Measurements from ENCODE around the gene SLC35E2B. TPM values are rescaled to one million over a fixed set of nuclear protein-coding genes. Genes with fewer than 3 reads are reported as not detected.
"Not testable (repeated sequence)": the region's sequence is repeated elsewhere in the genome, so short reads cannot be mapped to it uniquely, and the experiment has no call there.

The SLC35E2B gene
- 10 to 100 TPM; 21.9 to 25.6 TPM for total RNA-seq

DNA sequence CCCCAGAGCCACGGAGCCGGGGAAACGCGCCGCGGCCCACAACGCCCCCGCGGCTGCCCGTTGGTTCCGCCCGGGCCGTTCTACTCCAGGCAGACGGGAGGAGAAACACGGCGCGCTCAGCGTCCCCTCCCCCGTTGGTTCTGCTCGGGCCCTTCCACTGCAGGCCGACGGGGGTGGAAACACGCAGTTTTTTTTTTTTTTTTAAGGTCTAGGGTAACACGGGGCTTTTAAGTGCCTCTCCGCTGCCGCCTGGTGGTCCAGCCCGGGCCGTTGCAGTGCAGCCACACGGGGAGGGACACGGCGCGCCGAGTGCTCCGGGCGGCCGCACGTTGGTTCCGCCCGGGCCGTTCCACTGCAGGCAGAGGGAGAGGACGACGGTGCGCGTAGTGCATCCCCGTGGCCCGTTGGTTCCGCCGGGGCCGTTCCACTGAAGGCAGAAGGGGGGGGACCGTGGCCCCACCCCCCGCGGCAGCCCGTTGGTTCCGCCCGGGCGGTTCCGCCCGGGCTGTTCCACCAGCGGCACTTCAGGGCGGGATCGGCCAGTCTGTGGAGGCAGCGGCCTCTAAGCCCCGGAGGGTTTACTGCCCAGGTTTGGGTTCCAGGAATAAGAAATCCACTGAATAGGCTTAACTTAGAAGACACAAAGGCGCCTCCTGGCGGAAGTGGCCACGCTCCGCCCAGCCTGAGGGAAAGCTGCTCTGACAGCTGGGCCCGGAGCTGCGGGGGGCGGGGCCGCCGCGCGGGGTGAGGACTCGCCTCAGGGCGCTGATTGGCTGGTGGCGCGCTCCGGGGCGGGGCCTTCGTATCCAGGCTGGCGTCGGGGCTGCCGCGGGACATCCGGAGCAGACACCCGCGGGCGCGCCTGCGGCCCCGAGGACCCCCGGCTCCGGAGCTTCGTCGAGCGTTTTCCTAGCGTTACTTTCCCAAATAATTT is at the start of gene SLC35E2B:
TSS of gene SLC35E2B (minus strand) at position 82 of the 934 bp plus-strand sequence. CDS start 16,096 bp downstream, outside the sequence.
- H3K4me1 Mint-ChIP-seq (ENCODE audit: low read depth), result peaks cover 14% of the 10 kb centered on the region
- intact Hi-C loops (cut with micrococcal nuclease); H3K9me3 Mint-ChIP-seq; CTCF ChIA-PET; H3K36me3 Mint-ChIP-seq (ENCODE audit: low read depth); H3K27me3 Mint-ChIP-seq (ENCODE audit: low read depth): not testable (repeated sequence)
- DNase-seq, result peak; percentile 95
- H3K4me3 Mint-ChIP-seq, result peak within 1 kb of the TSS; percentile 75
- H3K27ac Mint-ChIP-seq, result peak within 1 kb of the TSS; percentile 94

DNA sequence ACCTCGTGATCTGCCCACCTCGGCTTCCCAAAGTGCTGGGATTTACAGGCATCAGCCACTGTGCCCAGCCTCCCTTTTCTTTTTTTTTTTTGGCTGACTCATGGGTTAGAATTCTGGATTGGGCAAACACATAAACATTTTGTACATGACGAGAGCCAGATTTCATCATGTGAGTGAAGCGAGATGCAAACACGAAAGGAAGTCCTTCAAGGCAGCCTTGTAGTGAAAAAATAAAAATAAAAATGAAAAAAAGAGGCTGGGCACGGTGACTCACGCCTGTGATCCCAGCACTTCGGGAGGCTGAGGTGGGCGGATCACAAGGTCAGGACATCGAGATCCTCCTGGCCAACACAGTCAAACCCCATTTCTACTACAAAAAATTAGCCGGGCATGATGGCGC is 48.4 kb upstream of the SLC35E2B start:
- intact Hi-C loops (cut with micrococcal nuclease); H3K27ac Mint-ChIP-seq; CTCF ChIA-PET: not testable (repeated sequence)

DNA sequence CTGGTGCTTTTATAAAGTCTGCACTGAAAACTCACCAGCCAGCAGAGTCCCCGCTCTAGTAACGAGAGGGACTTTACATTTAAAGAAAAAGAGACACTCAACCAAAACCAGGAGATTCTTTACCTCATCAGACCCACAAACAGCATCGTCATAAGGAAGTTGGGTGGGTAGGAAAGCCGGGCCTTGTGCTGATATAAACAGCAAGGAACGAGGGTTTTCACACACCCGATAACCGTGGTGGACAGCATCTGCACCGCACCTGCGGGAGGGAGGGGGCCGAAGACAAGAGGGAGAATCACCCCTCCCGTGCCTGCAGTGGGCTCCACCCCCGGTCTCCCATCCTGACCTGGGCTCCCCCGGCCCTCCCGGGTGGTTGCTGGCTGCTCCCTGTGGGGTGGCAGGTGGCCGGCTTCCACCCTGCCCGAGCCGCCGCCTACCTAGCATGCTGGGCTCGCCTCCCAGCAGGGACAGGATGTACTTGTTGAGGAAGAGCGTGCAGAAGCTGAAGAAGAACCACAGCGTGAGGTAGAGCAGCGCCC is 46.3 kb upstream of the SLC35E2B start:
- intact Hi-C loops (cut with micrococcal nuclease); H3K4me1 Mint-ChIP-seq (ENCODE audit: low read depth); CTCF ChIA-PET; H3K27ac Mint-ChIP-seq; H3K27me3 Mint-ChIP-seq (ENCODE audit: low read depth); H3K36me3 Mint-ChIP-seq (ENCODE audit: low read depth); H3K9me3 Mint-ChIP-seq; DNase-seq; H3K4me3 Mint-ChIP-seq: not testable (repeated sequence)

More for the DNA sequence above, 48.4 kb upstream of the SLC35E2B start:
- DNase-seq; H3K4me3 Mint-ChIP-seq; H3K27me3 Mint-ChIP-seq (ENCODE audit: low read depth); H3K9me3 Mint-ChIP-seq; H3K36me3 Mint-ChIP-seq (ENCODE audit: low read depth); H3K4me1 Mint-ChIP-seq (ENCODE audit: low read depth): not testable (repeated sequence)

DNA sequence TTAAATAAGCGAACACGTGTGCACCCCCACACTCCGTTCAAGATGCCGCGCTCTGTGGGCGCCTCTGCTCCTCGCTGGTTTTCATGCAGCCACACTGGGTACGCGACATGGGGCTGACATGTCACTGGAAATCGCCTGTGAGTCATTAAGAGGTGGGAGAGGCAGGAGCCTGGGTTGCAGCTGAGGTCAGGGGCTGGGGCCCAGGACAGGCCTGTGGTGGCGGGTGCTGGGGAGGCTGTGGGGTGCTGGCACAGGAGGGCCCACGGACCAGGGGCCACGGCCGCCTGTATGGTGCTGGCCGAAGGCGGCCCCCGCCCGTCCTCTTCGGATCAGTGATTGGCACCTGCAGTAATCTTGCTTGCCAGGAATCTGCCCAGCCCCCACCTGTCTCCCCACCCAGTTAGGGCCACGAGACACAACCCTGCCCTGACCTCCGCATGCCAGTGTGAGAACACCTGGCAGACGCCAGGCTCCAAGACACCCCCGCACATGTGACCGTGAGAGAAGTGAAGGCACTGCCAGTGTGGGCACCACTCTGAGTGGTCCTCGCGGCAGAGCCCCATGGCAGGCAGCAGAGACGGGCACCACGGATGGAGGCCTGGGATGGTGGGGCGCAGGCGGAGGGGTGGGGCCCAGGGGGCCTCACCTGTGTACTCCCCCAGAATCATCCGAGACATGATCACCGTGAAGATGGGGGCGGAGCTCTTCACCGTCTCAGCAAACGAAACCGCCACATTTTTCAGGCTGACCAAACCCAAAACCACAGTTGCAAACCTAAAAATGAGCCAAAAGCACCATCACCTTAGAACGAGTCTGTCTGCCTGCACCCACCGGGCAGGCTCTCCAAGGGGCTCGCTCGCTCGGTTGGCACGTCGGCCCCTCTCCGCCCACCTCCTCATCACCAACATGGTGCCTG is 45.3 kb upstream of the SLC35E2B start:
- not testable (repeated sequence) for H3K4me1 Mint-ChIP-seq (ENCODE audit: low read depth)

DNA sequence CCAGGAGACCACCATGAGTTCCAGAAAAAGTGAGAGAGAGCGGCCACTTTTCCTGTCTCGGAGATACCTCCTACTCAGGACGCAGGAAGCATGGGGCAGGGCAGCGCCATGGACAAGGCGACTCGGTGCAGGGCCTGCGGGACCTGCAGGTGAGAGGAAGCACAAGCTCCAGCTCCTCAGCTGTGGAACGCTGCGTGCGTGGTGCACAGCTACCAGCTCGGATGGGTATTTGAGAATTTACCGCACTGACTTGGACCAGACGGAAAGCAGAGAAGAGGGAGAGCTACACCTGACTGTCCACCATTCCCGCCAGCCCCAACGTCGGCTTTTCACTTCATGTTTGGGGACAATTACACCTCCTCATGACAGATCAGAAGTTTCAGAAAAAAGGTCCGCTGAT is 39.8 kb upstream of the SLC35E2B start:
- Mint-ChIP-seq H3K4me3 (no peak overlapping the region), H3K36me3 (ENCODE audit: low read depth) (peaks cover 9% of the 10 kb centered on the region), H3K9me3 (no peaks in the 10 kb centered on the region), H3K27me3 (ENCODE audit: low read depth) (no peaks in the 10 kb centered on the region), H3K27ac (no peak overlapping the region), H3K4me1 (ENCODE audit: low read depth) (peaks cover 9% of the 10 kb centered on the region)
- DNase-seq, result no peak
- intact Hi-C loops (cut with micrococcal nuclease), result no loop called here
- CTCF ChIA-PET, result no interaction called here

More for the DNA sequence above, 45.3 kb upstream of the SLC35E2B start:
- H3K27ac Mint-ChIP-seq, result peak overlapping the region; percentile 61
- H3K4me3 Mint-ChIP-seq; intact Hi-C loops (cut with micrococcal nuclease); DNase-seq; H3K9me3 Mint-ChIP-seq; H3K36me3 Mint-ChIP-seq (ENCODE audit: low read depth); CTCF ChIA-PET; H3K27me3 Mint-ChIP-seq (ENCODE audit: low read depth): not testable (repeated sequence)

DNA sequence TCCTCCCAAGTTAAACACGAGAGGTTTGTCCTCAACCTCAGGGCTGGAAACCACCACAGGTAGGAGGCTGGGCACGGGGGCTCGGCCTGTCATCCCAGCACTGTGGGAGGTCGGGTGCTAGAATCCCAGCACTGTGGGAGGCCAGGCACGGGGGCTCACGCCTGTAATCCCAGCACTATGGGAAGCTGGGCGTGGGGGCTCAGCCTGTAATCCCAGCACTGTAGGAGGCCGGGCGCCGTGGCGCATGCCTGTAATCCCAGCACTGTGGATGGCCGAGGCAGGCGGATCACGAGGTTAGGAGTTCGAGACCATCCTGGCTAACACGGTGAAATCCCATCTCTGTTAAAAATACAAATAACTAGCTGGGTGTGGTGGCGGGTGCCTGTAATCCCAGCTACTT is 38.3 kb upstream of the SLC35E2B start:
- Mint-ChIP-seq H3K27ac (no peak overlapping the region), H3K27me3 (ENCODE audit: low read depth) (no peaks in the 10 kb centered on the region), H3K36me3 (ENCODE audit: low read depth) (peaks cover 9% of the 10 kb centered on the region), H3K4me3 (no peak overlapping the region), H3K4me1 (ENCODE audit: low read depth) (peaks cover 9% of the 10 kb centered on the region), H3K9me3 (no peaks in the 10 kb centered on the region)
- CTCF ChIA-PET, result no interaction called here
- intact Hi-C loops (cut with micrococcal nuclease), result no loop called here
- DNase-seq, result no peak

DNA sequence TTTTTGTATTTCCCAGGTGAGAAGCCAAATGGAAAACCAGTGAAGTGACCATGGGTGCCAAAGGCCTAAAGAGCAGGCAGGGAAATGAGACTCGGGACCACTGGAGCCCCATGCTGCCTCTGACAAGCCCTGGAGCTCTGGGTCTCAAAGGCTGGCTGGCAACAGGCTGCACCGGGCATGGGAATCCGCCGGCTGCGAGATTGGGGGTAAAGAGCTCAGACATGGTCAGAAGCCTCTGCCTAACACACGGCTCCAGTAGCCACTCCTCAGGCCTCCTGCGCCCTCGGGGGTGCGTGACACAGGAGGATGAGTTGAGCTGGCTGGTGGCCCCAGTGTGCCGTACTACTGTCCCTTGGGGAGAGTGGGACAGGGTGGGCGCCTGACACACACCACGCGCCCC is 37.6 kb upstream of the SLC35E2B start:
- CTCF ChIA-PET; H3K4me3 Mint-ChIP-seq; H3K27me3 Mint-ChIP-seq (ENCODE audit: low read depth); H3K9me3 Mint-ChIP-seq; H3K36me3 Mint-ChIP-seq (ENCODE audit: low read depth); H3K4me1 Mint-ChIP-seq (ENCODE audit: low read depth); intact Hi-C loops (cut with micrococcal nuclease); H3K27ac Mint-ChIP-seq; DNase-seq: not testable (repeated sequence)

DNA sequence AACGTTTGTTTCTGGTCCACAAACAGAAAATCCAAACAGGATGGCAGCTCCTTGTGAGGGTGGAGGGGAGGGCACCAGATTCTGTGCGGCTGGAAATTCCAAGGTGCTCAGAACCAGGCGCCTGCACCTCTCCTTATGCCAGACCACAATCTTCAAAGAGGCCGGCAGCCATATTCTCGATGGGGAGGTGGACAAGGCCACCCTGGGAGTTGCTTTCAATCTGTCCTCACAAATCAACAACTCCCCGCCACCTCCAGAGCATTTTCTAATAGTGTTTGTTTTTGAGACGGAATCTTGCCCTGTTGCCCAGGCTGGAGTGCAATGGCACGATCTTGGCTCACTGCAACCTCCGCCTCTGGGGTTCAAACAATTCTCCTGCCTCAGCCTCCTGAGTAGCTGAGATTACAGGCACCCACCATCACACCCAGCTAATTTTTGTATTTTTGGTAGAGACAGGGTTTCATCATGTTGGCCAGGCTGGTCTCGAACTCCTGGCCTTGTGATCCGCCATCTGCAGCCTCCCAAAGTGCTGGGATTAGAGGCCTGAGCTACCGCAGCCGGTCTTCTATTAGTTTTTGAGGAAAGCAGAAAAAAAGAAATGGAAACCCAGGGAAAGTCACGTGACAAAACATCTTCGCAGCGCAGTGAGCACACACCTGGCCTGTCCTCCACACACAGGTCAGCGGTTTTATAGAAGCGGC is 36.7 kb upstream of the SLC35E2B start:
- peak overlapping the region; percentile 41 for H3K27ac Mint-ChIP-seq
- H3K4me3 Mint-ChIP-seq, result not testable (repeated sequence)

DNA sequence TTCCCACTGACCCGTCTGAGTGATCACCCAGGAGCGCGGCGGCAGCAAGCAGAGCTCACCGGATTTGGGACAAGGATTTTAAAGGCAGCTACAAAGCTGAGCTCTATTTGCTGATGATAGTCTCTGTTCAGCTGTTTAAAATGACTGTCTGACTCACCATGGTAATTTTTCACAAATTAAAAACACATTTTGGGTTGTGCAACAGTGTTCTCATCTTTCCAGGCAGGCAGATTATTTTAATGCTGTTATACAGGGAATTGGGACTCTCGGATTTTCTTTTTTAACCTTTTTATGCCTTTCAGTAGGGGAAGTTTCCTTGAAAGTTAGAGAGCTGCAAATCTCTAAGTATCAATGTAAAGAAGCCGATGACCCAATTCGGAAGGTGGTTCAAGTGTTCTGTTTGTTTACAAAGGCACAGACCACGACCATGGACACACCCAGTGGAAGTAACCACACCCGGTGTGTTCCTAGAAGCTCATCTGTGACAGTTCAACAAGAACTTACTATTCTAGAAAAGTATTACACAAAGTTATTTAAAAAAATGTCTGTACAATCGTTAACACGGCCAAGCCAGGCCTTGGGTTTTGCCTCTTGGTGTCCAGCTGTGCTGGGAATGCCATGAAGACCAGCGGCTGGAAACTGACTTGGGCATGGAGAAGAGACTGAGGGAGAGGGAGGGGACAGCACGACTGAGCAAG is 35.9 kb upstream of the SLC35E2B start:
- H3K4me1 Mint-ChIP-seq (ENCODE audit: low read depth); H3K27me3 Mint-ChIP-seq (ENCODE audit: low read depth); H3K9me3 Mint-ChIP-seq; DNase-seq; intact Hi-C loops (cut with micrococcal nuclease); H3K36me3 Mint-ChIP-seq (ENCODE audit: low read depth); CTCF ChIA-PET; H3K4me3 Mint-ChIP-seq: not testable (repeated sequence)
- peak overlapping the region; percentile 63 for H3K27ac Mint-ChIP-seq

More for the DNA sequence above, 36.7 kb upstream of the SLC35E2B start:
- H3K4me1 Mint-ChIP-seq (ENCODE audit: low read depth); CTCF ChIA-PET; intact Hi-C loops (cut with micrococcal nuclease); DNase-seq; H3K9me3 Mint-ChIP-seq; H3K27me3 Mint-ChIP-seq (ENCODE audit: low read depth): not testable (repeated sequence)
- H3K36me3 Mint-ChIP-seq (ENCODE audit: low read depth), result peaks cover 10% of the 10 kb centered on the region

DNA sequence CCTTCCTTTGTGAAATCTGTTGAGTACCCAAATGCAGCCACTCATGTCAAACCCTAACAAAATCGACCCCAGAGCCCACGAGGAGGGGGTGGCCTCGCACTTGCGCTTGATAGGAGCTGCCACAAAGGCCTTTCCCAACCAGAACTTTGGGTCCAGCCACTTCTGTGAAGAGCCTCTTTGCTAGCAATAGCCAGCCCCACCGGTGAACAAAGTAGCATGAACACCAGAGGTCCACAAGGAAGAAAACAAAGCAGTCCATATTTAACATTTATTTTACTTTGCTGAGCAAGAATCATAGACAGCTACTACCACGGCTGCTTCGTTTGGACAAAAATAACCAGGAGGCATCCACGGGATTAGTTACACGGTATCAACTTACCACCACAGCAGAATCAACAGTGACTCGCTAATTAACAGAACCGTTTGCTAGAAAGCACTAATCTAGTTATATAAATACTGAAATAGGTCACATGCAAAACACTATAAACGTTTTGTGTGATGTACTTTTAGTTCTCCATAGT is 34.6 kb upstream of the SLC35E2B start:
- CTCF ChIA-PET; H3K4me3 Mint-ChIP-seq; H3K36me3 Mint-ChIP-seq (ENCODE audit: low read depth); H3K27me3 Mint-ChIP-seq (ENCODE audit: low read depth); H3K9me3 Mint-ChIP-seq; H3K4me1 Mint-ChIP-seq (ENCODE audit: low read depth); intact Hi-C loops (cut with micrococcal nuclease); DNase-seq: not testable (repeated sequence)
- H3K27ac Mint-ChIP-seq, result peak overlapping the region; percentile 21

DNA sequence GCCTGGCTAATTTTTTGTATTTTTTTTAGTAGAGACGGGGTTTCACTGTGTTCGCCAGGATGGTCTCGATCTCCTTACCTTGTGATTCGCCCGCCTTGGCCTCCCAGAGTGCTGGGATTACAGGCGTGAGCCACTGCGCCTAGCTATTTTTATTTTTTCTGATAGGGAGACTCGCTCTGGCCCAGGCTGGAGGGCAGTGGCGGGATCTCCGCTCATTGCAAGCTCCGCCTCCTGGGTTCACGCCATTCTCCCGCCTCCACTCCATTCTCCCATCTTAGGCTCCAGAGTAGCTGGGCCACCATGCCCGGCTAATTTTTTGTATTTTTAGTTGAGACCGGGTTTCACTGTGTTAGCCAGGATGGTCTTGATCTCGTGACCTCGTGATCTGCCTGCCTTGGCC is 33.5 kb upstream of the SLC35E2B start:
- DNase-seq; H3K27me3 Mint-ChIP-seq (ENCODE audit: low read depth); intact Hi-C loops (cut with micrococcal nuclease); H3K9me3 Mint-ChIP-seq; H3K36me3 Mint-ChIP-seq (ENCODE audit: low read depth): not testable (repeated sequence)
- peaks cover 13% of the 10 kb centered on the region for H3K4me1 Mint-ChIP-seq (ENCODE audit: low read depth)
- peak overlapping the region; percentile 55 for H3K4me3 Mint-ChIP-seq
- CTCF ChIA-PET, result interaction anchor here (0.7 kb wide), 2 partner anchors 54 to 447 kb away, joined by 3 to 4 read pairs; no protein-coding TSS in a partner anchor
- peak overlapping the region; percentile 59 for H3K27ac Mint-ChIP-seq
